Hepatocyte (in vitro differentiated cells): ENCODE data around the gene SLC34A1. TPM values are rescaled to one million over a fixed set of nuclear protein-coding genes. Genes with fewer than 3 reads are reported as not detected.

Experiments used
- DNase-seq: peaks from one replicate; pipeline ENCODE4 v3.0.0-alpha.2; 2016; ENCODE audit warnings: low spot score
- H2AFZ ChIP-seq: fragments of 200-600 bp; sonication (generic); 2 replicates; pipeline ENCODE4 v1.6.0; 2016; ENCODE audit warnings: antibody characterized with exemption, mild to moderate bottlenecking
- H3K27ac ChIP-seq: fragments of 200-600 bp; sonication (generic); 2 replicates; pipeline ENCODE4 v1.5.1; 2016; ENCODE audit warnings: mild to moderate bottlenecking
- H3K27me3 ChIP-seq: fragments of 200-600 bp; sonication (generic); 2 replicates; pipeline ENCODE4 v1.6.1; 2016
- H3K36me3 ChIP-seq: fragments of 200-600 bp; sonication (generic); replicated peaks from 2 replicates; pipeline ENCODE4 v1.5.1; 2016; ENCODE audit warnings: low read depth; ENCODE audit not compliant: insufficient read depth
- H3K4me1 ChIP-seq: fragments of 200-600 bp; sonication (generic); 2 replicates; pipeline ENCODE4 v1.5.1; 2016; ENCODE audit warnings: mild to moderate bottlenecking, moderate library complexity; ENCODE audit not compliant: insufficient read depth
- H3K4me2 ChIP-seq: fragments of 200-600 bp; sonication (generic); 2 replicates; pipeline ENCODE4 v1.6.0; 2016
- H3K4me3 ChIP-seq: fragments of 200-600 bp; sonication (generic); 2 replicates; pipeline ENCODE4 v1.5.1; 2016; ENCODE audit warnings: mild to moderate bottlenecking
- H3K79me2 ChIP-seq: fragments of 200-600 bp; sonication (generic); 2 replicates; pipeline ENCODE4 v1.6.0; 2017; ENCODE audit warnings: mild to moderate bottlenecking
- H3K9me2 ChIP-seq: fragments of 200-600 bp; sonication (generic); replicated peaks from 2 replicates; pipeline ENCODE4 v1.6.0; 2017; ENCODE audit warnings: mild to moderate bottlenecking; ENCODE audit not compliant: insufficient read depth
- H3K9me3 ChIP-seq: fragments of 200-600 bp; sonication (generic); 2 replicates; pipeline ENCODE4 v1.5.1; 2016; ENCODE audit warnings: low read depth, mild to moderate bottlenecking
- H4K20me1 ChIP-seq: fragments of 200-600 bp; sonication (generic); 2 replicates; pipeline ENCODE4 v1.6.0; 2016; ENCODE audit warnings: mild to moderate bottlenecking; ENCODE audit not compliant: insufficient read depth, poor library complexity, severe bottlenecking
- CTCF ChIP-seq: fragments of 200-600 bp; sonication (generic); IDR thresholded peaks from 2 replicates; pipeline ENCODE4 v1.5.1; 2016; ENCODE audit warnings: antibody characterized with exemption, mild to moderate bottlenecking; ENCODE audit not compliant: poor library complexity
- EZH2 ChIP-seq: fragments of 200-600 bp; sonication (generic); IDR thresholded peaks from 2 replicates; pipeline ENCODE4 v1.6.1; 2016; ENCODE audit warnings: antibody characterized with exemption, mild to moderate bottlenecking, borderline replicate concordance
- EZH2phosphoT487 ChIP-seq: fragments of 200-600 bp; sonication (generic); IDR thresholded peaks from one replicate; pipeline ENCODE4 v1.6.1; 2018; ENCODE audit warnings: antibody characterized with exemption, mild to moderate bottlenecking, low read depth, moderate library complexity; ENCODE audit not compliant: unreplicated experiment, severe bottlenecking
- WGBS: methylation state at CpG from one replicate; pipeline ENCODE4 v1.1.6; 2016; ENCODE audit warnings: low lambda C conversion rate; ENCODE audit errors: missing lambda C conversion rate; 5-methylcytosine and 5-hydroxymethylcytosine counted together
- polyA plus RNA-seq: library from polyadenylated mRNA; unstranded; fragments of >200 nt; fragmentation: Nextera tagmentation; extraction: Ambion mirVana; gene quantifications from 2 replicates; pipeline ENCODE4 v1.2.1, GENCODE V29; 2016
- total RNA-seq: library from RNA; depleted of rRNA; stranded (reverse); fragments of >200 nt; gene quantifications from 2 replicates; pipeline ENCODE4 v1.2.3, GENCODE V29; 2014

SLC34A1 gene
- total and polyA plus RNA-seq, 2 experiments from 2014 or later: not detected

DNA sequence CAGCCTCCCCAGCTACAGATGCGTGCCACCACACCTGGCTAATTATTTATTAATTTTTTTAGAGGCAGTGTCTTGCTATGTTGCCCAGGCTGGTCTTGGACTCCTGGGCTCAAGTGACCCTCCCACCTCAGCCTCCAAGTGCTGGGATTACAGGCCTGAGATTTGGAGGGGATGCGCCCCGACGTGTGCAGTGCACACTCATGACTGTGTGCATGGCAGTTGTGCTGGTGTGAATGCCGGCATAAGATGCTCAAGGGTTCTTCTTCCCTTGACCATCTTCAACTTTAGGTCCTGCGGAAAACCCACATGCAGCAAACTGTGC is 3.5 kb upstream of the SLC34A1 start:
- no peak overlapping the region for H2AFZ ChIP-seq
- peaks cover 13% of the 10 kb centered on the region for H3K4me1 ChIP-seq
- DNase-seq: no peak
- H3K9me2 ChIP-seq: no peaks in the 10 kb centered on the region
- no peak overlapping the region for H3K4me2 ChIP-seq
- H3K36me3 ChIP-seq: no peaks in the 10 kb centered on the region
- no peak overlapping the region for H3K27ac ChIP-seq
- no peak overlapping the region for H3K4me3 ChIP-seq
- no peaks in the 10 kb centered on the region for H4K20me1 ChIP-seq
- H3K79me2 ChIP-seq: no peaks in the 10 kb centered on the region
- TF ChIP-seq EZH2phosphoT487 (no peak), EZH2 (no peak), CTCF (no peak)
- WGBS: 94% methylated on average over 6 of the region's 6 CpGs
- no peaks in the 10 kb centered on the region for H3K27me3 ChIP-seq
- H3K9me3 ChIP-seq: no peaks in the 10 kb centered on the region

- Histone ChIP-seq H3K27ac (no peak overlapping the region), H3K4me3 (no peak overlapping the region), H3K4me2 (no peak overlapping the region), H3K27me3 (no peaks in the 10 kb centered on the region), H3K79me2 (no peaks in the 10 kb centered on the region), H3K9me3 (no peaks in the 10 kb centered on the region), H3K36me3 (no peaks in the 10 kb centered on the region), H3K9me2 (no peaks in the 10 kb centered on the region), H4K20me1 (no peaks in the 10 kb centered on the region), H3K4me1 (peaks cover 13% of the 10 kb centered on the region), H2AFZ (no peak overlapping the region)
- peak; percentile 40 for DNase-seq
- TF ChIP-seq EZH2phosphoT487 (no peak), CTCF (peak; percentile 27), EZH2 (no peak)
- 71% methylated on average over 10 of the region's 11 CpGs for WGBS
Measured at GRCh38 chr5:177382423-177383029, 1.7 kb upstream of the SLC34A1 start.

- Histone ChIP-seq H3K36me3 (no peaks in the 10 kb centered on the region), H3K4me1 (peaks cover 10% of the 10 kb centered on the region), H3K27ac (no peak overlapping the region), H3K4me2 (no peak overlapping the region), H3K79me2 (no peaks in the 10 kb centered on the region), H3K4me3 (no peak overlapping the region), H3K9me3 (no peaks in the 10 kb centered on the region), H4K20me1 (no peaks in the 10 kb centered on the region), H2AFZ (no peak overlapping the region), H3K9me2 (no peaks in the 10 kb centered on the region), H3K27me3 (no peaks in the 10 kb centered on the region)
- TF ChIP-seq CTCF (no peak), EZH2phosphoT487 (no peak), EZH2 (no peak)
- DNase-seq: no peak
- 94% methylated on average over 9 of the region's 9 CpGs for WGBS
Measured at GRCh38 chr5:177383181-177383580, 1.1 kb upstream of the SLC34A1 start.

DNA sequence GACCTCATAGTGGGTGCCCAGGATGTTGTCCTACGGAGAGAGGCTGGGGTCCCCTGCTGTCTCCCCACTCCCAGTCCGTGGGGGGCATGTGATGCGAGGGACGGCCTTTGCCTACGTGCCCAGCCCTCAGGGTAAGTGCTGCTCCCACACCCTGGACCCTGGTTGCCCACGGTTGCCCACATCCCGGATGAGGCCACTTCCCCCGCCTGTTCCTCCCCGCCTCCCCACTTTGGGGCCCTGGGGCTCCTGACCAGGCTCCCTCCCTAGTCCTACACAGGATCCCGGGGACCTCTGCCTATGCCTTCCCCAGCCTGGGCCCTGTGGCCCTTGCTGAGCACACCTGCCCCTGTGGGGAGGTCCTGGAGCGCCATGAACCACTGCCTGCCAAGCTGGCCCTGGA is 1.5 kb downstream of the SLC34A1 start:
- Histone ChIP-seq H3K36me3 (no peaks in the 10 kb centered on the region), H3K27ac (no peak overlapping the region), H3K9me3 (no peaks in the 10 kb centered on the region), H3K9me2 (no peaks in the 10 kb centered on the region), H3K27me3 (no peaks in the 10 kb centered on the region), H3K4me1 (peaks cover 3% of the 10 kb centered on the region), H3K4me3 (no peak overlapping the region), H3K79me2 (no peaks in the 10 kb centered on the region), H2AFZ (no peak overlapping the region), H4K20me1 (no peaks in the 10 kb centered on the region), H3K4me2 (no peak overlapping the region)
- TF ChIP-seq EZH2 (no peak), EZH2phosphoT487 (no peak), CTCF (no peak)
- DNase-seq: no peak
- WGBS: 93% methylated on average over 9 of the region's 11 CpGs
